ENCODE results near the gene PRCC. TPM values are rescaled to one million over a fixed set of nuclear protein-coding genes. Genes with fewer than 3 reads are reported as not detected.

The PRCC gene
- total and polyA plus RNA-seq, 7 experiments from 2014 or later: 40.9 to 88.9 (median 60.8) TPM

- DNase-seq: no peak
- no peaks in the 10 kb centered on the region for H3K27me3 Mint-ChIP-seq
- H3K27ac Mint-ChIP-seq: peak overlapping the region in 8 of 9 donors; percentile 19 to 75 (median 40)
- H3K36me3 Mint-ChIP-seq: peaks cover 0 to 32% (median 19%) of the 10 kb centered on the region in 5 donors
- H3K9me3 ChIP-seq (ENCODE audit: control insufficient read depth in 2 of 3, low read length in 3 of 3): no peaks in the 10 kb centered on the region
- H3K27me3 ChIP-seq (ENCODE audit: control insufficient read depth in 2 of 2, insufficient read depth in 2 of 2, low read length in 2 of 2): no peaks in the 10 kb centered on the region
- no peak overlapping the region for H3K27ac ChIP-seq (ENCODE audit: low read depth, low read length)
- POLR2A ChIA-PET: interaction anchor here (0.6 to 1.8 kb wide), 3 partner anchors 14 to 61 kb away, joined by 3 to 6 read pairs (median 3); partner anchors contain the start of genes MRPL24 and SH2D2A
- H3K4me1 ChIP-seq (ENCODE audit: control insufficient read depth in 2 of 2, insufficient read depth in 2 of 2, low read length in 2 of 2): peaks cover 0 to 7% of the 10 kb centered on the region in 2 donors
- no peak overlapping the region for H3K4me3 Mint-ChIP-seq
- H3K9me3 Mint-ChIP-seq: no peaks in the 10 kb centered on the region
- H3K36me3 ChIP-seq (ENCODE audit: control insufficient read depth in 2 of 3, insufficient read depth in 3 of 3, low read length in 3 of 3): peaks cover 7 to 55% (median 9%) of the 10 kb centered on the region in 3 experiments
- ATAC-seq: no peak
- H3K4me3 ChIP-seq (ENCODE audit: low read length): no peak overlapping the region
- CTCF ChIA-PET: interaction anchor here (0.6 to 1.8 kb wide), 2 partner anchors 58 to 78 kb away, joined by 3 to 9 read pairs; partner anchors contain the start of gene NTRK1
- H3K4me1 Mint-ChIP-seq: peaks cover 3 to 47% (median 8%) of the 10 kb centered on the region in 7 donors
- intact Hi-C loops (cut with micrococcal nuclease): no loop called here
Observed at GRCh38 chr1:156802421-156802935, 35.1 kb downstream of the PRCC start.

DNA sequence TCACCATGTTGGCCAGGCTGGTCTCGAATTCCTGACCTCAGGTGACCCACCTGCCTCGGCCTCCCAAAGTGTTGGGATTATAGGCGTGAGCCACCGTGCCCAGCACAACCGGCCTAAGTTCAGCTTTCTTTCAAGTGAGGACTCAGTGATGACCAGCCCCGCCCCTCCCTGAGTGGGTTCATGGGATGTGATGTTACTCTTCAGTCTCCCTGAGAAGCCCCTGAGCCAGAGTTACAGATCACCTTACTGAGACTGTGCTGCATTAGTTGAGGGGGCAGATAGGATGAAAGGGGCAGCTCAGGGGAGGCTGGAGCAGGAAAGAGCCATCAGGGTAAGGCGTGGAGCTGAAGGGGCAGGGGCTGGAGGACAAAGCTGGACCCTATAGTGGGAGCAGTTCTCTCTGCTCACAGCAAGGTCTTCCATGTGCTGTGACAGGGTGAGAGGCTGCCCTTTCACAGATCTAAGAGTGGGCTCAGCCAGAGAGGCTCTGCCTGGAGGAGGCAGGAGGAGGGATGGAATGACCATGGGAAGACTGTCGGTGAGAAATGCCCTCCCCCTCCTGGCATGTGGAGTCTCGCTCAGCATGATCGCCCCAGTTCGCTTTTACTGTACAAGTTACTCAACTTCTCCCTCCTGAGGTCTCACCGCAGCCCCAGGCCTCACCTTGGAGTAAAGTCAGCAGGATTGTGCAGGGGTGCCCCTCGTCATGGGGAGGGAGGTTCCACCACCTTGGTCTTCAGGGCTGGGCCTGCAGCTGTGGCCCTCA is 35.9 kb downstream of the PRCC start:
- DNase-seq: no peak

DNA sequence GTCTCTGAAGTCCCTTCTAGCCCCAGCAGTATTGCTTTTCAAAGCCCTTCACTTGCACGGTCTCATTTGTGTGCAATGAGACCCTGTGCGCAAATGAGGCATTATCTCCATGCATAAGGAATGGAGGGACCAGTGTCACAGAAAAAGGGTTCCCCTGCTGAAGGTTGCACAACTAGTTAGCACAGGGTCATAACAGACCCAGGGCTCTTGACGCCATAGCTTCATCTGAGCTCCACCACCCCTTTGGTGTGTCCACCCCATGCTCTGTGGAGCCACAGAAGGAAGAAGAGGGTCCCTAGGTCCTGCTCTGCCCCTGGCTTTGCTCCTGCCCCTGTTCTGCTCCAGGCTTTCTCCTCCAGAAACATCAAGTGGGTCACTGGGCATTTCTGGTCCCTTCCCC is 36.7 kb downstream of the PRCC start:
- H3K27ac Mint-ChIP-seq: peak overlapping the region; percentile 4 to 87 (median 64)
- peaks cover 0 to 1% (median 0%) of the 10 kb centered on the region in 11 donors for H3K9me3 Mint-ChIP-seq
- H3K36me3 ChIP-seq (ENCODE audit: control insufficient read depth in 2 of 3, insufficient read depth in 3 of 3, low read length in 3 of 3): peaks cover 0 to 56% (median 7%) of the 10 kb centered on the region in 3 experiments
- no peaks in the 10 kb centered on the region for H3K27me3 ChIP-seq (ENCODE audit: control insufficient read depth in 2 of 2, insufficient read depth in 2 of 2, low read length in 2 of 2)
- H3K36me3 Mint-ChIP-seq: peaks cover 0 to 35% (median 21%) of the 10 kb centered on the region in 5 donors
- H3K27me3 Mint-ChIP-seq: no peaks in the 10 kb centered on the region
- H3K4me1 Mint-ChIP-seq: peaks cover 11 to 61% (median 16%) of the 10 kb centered on the region in 7 donors
- ChIA-PET POLR2A (no interaction called here), CTCF (no interaction called here)
- H3K4me1 ChIP-seq (ENCODE audit: control insufficient read depth in 2 of 2, insufficient read depth in 2 of 2, low read length in 2 of 2): peaks cover 0 to 21% of the 10 kb centered on the region in 2 donors
- intact Hi-C loops (cut with micrococcal nuclease): no loop called here
- no peak for ATAC-seq
- no peaks in the 10 kb centered on the region for H3K9me3 ChIP-seq (ENCODE audit: control insufficient read depth in 2 of 3, low read length in 3 of 3)
- H3K4me3 Mint-ChIP-seq: no peak overlapping the region
- no peak for DNase-seq
- peak overlapping the region; percentile 7 for H3K27ac ChIP-seq (ENCODE audit: low read depth, low read length)
- H3K4me3 ChIP-seq (ENCODE audit: low read length): no peak overlapping the region

More for the DNA sequence above, 35.9 kb downstream of the PRCC start:
- Mint-ChIP-seq H3K36me3 (peaks cover 0 to 35% (median 21%) of the 10 kb centered on the region in 5 donors), H3K4me1 (peaks cover 10 to 54% (median 16%) of the 10 kb centered on the region in 7 donors), H3K27ac (peak overlapping the region in 6 of 9 donors; percentile 33 to 87 (median 44)), H3K9me3 (no peaks in the 10 kb centered on the region), H3K27me3 (no peaks in the 10 kb centered on the region), H3K4me3 (no peak overlapping the region)
- ATAC-seq: no peak
- intact Hi-C loops (cut with micrococcal nuclease): no loop called here
- ChIA-PET CTCF (interaction anchor here (0.6 to 1.8 kb wide), 2 partner anchors 57 to 77 kb away, joined by 3 to 9 read pairs; partner anchors contain the start of gene NTRK1), POLR2A (interaction anchor here (0.7 to 1.8 kb wide), 2 partner anchors 13 to 46 kb away, joined by 3 to 6 read pairs; partner anchors contain the start of gene SH2D2A)
- Histone ChIP-seq H3K27ac (ENCODE audit: low read depth, low read length) (no peak overlapping the region), H3K4me3 (ENCODE audit: low read length) (no peak overlapping the region), H3K36me3 (ENCODE audit: control insufficient read depth in 2 of 3, insufficient read depth in 3 of 3, low read length in 3 of 3) (peaks cover 1 to 55% (median 7%) of the 10 kb centered on the region in 3 experiments), H3K27me3 (ENCODE audit: control insufficient read depth in 2 of 2, insufficient read depth in 2 of 2, low read length in 2 of 2) (no peaks in the 10 kb centered on the region), H3K4me1 (ENCODE audit: control insufficient read depth in 2 of 2, insufficient read depth in 2 of 2, low read length in 2 of 2) (peaks cover 0 to 14% of the 10 kb centered on the region in 2 donors), H3K9me3 (ENCODE audit: control insufficient read depth in 2 of 3, low read length in 3 of 3) (no peaks in the 10 kb centered on the region)

- peaks cover 0 to 58% (median 7%) of the 10 kb centered on the region in 3 experiments for H3K36me3 ChIP-seq (ENCODE audit: control insufficient read depth in 2 of 3, insufficient read depth in 3 of 3, low read length in 3 of 3)
- Mint-ChIP-seq H3K36me3 (peaks cover 0 to 33% (median 21%) of the 10 kb centered on the region in 5 donors), H3K27me3 (no peaks in the 10 kb centered on the region), H3K9me3 (peaks cover 0 to 3% (median 0%) of the 10 kb centered on the region in 11 donors), H3K4me3 (no peak overlapping the region), H3K4me1 (peaks cover 11 to 66% (median 16%) of the 10 kb centered on the region in 7 donors), H3K27ac (peak overlapping the region; percentile 4 to 87 (median 64))
- ChIA-PET POLR2A (interaction anchor here (1.1 kb wide), 1 partner anchor 34 kb away, joined by 3 read pairs; no protein-coding TSS in a partner anchor), CTCF (interaction anchor here (0.6 to 1.3 kb wide), 3 partner anchors 9 to 87 kb away, joined by 3 read pairs; partner anchors contain the start of gene NTRK1)
- H3K9me3 ChIP-seq (ENCODE audit: control insufficient read depth in 2 of 3, low read length in 3 of 3): no peaks in the 10 kb centered on the region
- intact Hi-C loops (cut with micrococcal nuclease): no loop called here
- peak overlapping the region; percentile 7 for H3K27ac ChIP-seq (ENCODE audit: low read depth, low read length)
- no peak overlapping the region for H3K4me3 ChIP-seq (ENCODE audit: low read length)
- no peaks in the 10 kb centered on the region for H3K27me3 ChIP-seq (ENCODE audit: control insufficient read depth in 2 of 2, insufficient read depth in 2 of 2, low read length in 2 of 2)
- peaks cover 0 to 21% of the 10 kb centered on the region in 2 donors for H3K4me1 ChIP-seq (ENCODE audit: control insufficient read depth in 2 of 2, insufficient read depth in 2 of 2, low read length in 2 of 2)
- DNase-seq: no peak
- peak; percentile 54 for ATAC-seq
Observed at GRCh38 chr1:156804572-156805243, 37.4 kb downstream of the PRCC start.

- H3K4me3 Mint-ChIP-seq: no peak overlapping the region
Observed at GRCh38 chr1:156805766-156806511, 38.6 kb downstream of the PRCC start.

More at GRCh38 chr1:156805766-156806511, 38.6 kb downstream of the PRCC start:
- Mint-ChIP-seq H3K27ac (peak overlapping the region in 5 of 9 donors; percentile 62 to 81 (median 72)), H3K9me3 (peaks cover 0 to 3% (median 0%) of the 10 kb centered on the region in 11 donors), H3K36me3 (peaks cover 0 to 30% (median 18%) of the 10 kb centered on the region in 5 donors), H3K27me3 (no peaks in the 10 kb centered on the region), H3K4me1 (peaks cover 11 to 62% (median 16%) of the 10 kb centered on the region in 7 donors)
- Histone ChIP-seq H3K36me3 (ENCODE audit: control insufficient read depth in 2 of 3, insufficient read depth in 3 of 3, low read length in 3 of 3) (peaks cover 0 to 46% (median 10%) of the 10 kb centered on the region in 3 experiments), H3K27ac (ENCODE audit: low read depth, low read length) (peak overlapping the region; percentile 7), H3K27me3 (ENCODE audit: control insufficient read depth in 2 of 2, insufficient read depth in 2 of 2, low read length in 2 of 2) (no peaks in the 10 kb centered on the region), H3K4me3 (ENCODE audit: low read length) (no peak overlapping the region), H3K4me1 (ENCODE audit: control insufficient read depth in 2 of 2, insufficient read depth in 2 of 2, low read length in 2 of 2) (peaks cover 0 to 21% of the 10 kb centered on the region in 2 donors), H3K9me3 (ENCODE audit: control insufficient read depth in 2 of 3, low read length in 3 of 3) (no peaks in the 10 kb centered on the region)
- no peak for DNase-seq
- intact Hi-C loops (cut with micrococcal nuclease): no loop called here
- POLR2A ChIA-PET: interaction anchor here (0.6 to 1.1 kb wide), 2 partner anchors 32 to 144 kb away, joined by 3 to 5 read pairs; no protein-coding TSS in a partner anchor
- CTCF ChIA-PET: interaction anchor here (0.9 to 1.3 kb wide), 2 partner anchors 8 to 55 kb away, joined by 3 read pairs; partner anchors contain the start of gene NTRK1
- no peak for ATAC-seq
